Activated CD4-positive, alpha-beta T cell treated with anti-CD3 and anti-CD28 coated beads, Interleukin-2, amount 50 U/mL, for 48 hours (primary cell): Measurements from ENCODE around the gene RANBP17.

Experiments used
- DNase-seq, 2 experiments: peaks; one replicate each; pipeline ENCODE4 v3.0.0-alpha.2; 2020

RANBP17 gene

GRCh38 chr5:171102877-171103610 lies 241.2 kb downstream of the RANBP17 start:
- DNase-seq, result no peak

GRCh38 chr5:171107669-171108068 lies 245.9 kb downstream of the RANBP17 start:
- no peak for DNase-seq

GRCh38 chr5:171115519-171115918 lies 253.7 kb downstream of the RANBP17 start:
- DNase-seq, result no peak

GRCh38 chr5:171116719-171117118 lies 254.9 kb downstream of the RANBP17 start:
- DNase-seq, result no peak

- no peak for DNase-seq
Measured at GRCh38 chr5:171120986-171121622, 259.3 kb downstream of the RANBP17 start.

GRCh38 chr5:171121638-171122037 lies 259.8 kb downstream of the RANBP17 start:
- no peak for DNase-seq

GRCh38 chr5:171122372-171122771 lies 260.6 kb downstream of the RANBP17 start:
- no peak for DNase-seq

GRCh38 chr5:171123417-171123816 lies 261.6 kb downstream of the RANBP17 start:
- DNase-seq, result no peak

GRCh38 chr5:171127314-171127713 lies 265.5 kb downstream of the RANBP17 start:
- DNase-seq, result no peak

- no peak for DNase-seq
Measured at GRCh38 chr5:171128136-171128535, 266.3 kb downstream of the RANBP17 start.

GRCh38 chr5:171129308-171129707 lies 267.5 kb downstream of the RANBP17 start:
- no peak for DNase-seq

- no peak for DNase-seq
Measured at GRCh38 chr5:171131497-171131896, 269.7 kb downstream of the RANBP17 start.

GRCh38 chr5:171137768-171138525 lies 276.1 kb downstream of the RANBP17 start:
- no peak for DNase-seq

GRCh38 chr5:171139227-171139626 lies 277.4 kb downstream of the RANBP17 start:
- DNase-seq, result no peak

GRCh38 chr5:171142617-171143016 lies 280.8 kb downstream of the RANBP17 start:
- DNase-seq, result no peak

- no peak for DNase-seq
Measured at GRCh38 chr5:171143171-171143570, 281.4 kb downstream of the RANBP17 start.

GRCh38 chr5:171143926-171144325 lies 282.1 kb downstream of the RANBP17 start:
- no peak for DNase-seq

GRCh38 chr5:171149333-171149732 lies 287.5 kb downstream of the RANBP17 start:
- DNase-seq, result no peak

GRCh38 chr5:171149772-171150171 lies 288.0 kb downstream of the RANBP17 start:
- DNase-seq, result no peak

GRCh38 chr5:171152382-171152781 lies 290.6 kb downstream of the RANBP17 start:
- DNase-seq, result no peak

- DNase-seq, result no peak
Measured at GRCh38 chr5:171155621-171156020, 293.8 kb downstream of the RANBP17 start.

GRCh38 chr5:171157276-171157675 lies 295.5 kb downstream of the RANBP17 start:
- no peak for DNase-seq

- no peak for DNase-seq
Measured at GRCh38 chr5:171157775-171158174, 296.0 kb downstream of the RANBP17 start.

- DNase-seq, result no peak
Measured at GRCh38 chr5:171158581-171158980, 296.8 kb downstream of the RANBP17 start.
